Natural killer cell (primary cell): ENCODE results near the gene UAP1L1. TPM values are rescaled to one million over a fixed set of nuclear protein-coding genes. Genes with fewer than 3 reads are reported as not detected.

Source experiments
- ATAC-seq, 3 donors: fragments of 150-1000 bp in 2 of 3; fragments of 200-7000 bp in 1 of 3; cut with Tn5 transposase; 1 replicate in 1 of 3; 2 replicates in 2 of 3; pipeline ENCODE4 v1.10.0; 2021; ENCODE audit warnings: mild to moderate bottlenecking in 2 of 3, moderate library complexity in 2 of 3
- DNase-seq, 2 donors: peaks; one replicate each; pipeline versions ENCODE4 v3.0.0 to v3.0.0-alpha.2; 2013 to 2021; ENCODE audit warnings: mixed read lengths in 1 of 2
- H3K27ac ChIP-seq: one replicate; pipeline ENCODE4 v1.5.1; 2013; ENCODE audit warnings: mild to moderate bottlenecking, low read length
- H3K27me3 ChIP-seq: one replicate; pipeline ENCODE4 v1.6.1; 2013; ENCODE audit warnings: low read length; ENCODE audit not compliant: control insufficient read depth, insufficient read depth
- H3K36me3 ChIP-seq: one replicate; pipeline ENCODE4 v1.6.1; 2013; ENCODE audit warnings: low read length; ENCODE audit not compliant: control insufficient read depth, insufficient read depth
- H3K4me1 ChIP-seq: one replicate; pipeline ENCODE4 v1.6.1; 2013; ENCODE audit warnings: low read length; ENCODE audit not compliant: control insufficient read depth, insufficient read depth
- H3K4me3 ChIP-seq: one replicate; pipeline ENCODE4 v1.5.1; 2013; ENCODE audit warnings: low read length
- H3K9me3 ChIP-seq: one replicate; pipeline ENCODE4 v1.6.1; 2013; ENCODE audit warnings: low read length; ENCODE audit not compliant: control insufficient read depth, insufficient read depth
- H3K27ac Mint-ChIP-seq, 2 donors: one replicate each; pipeline ENCODE4 v1.8.0; 2022; ENCODE audit warnings: mild to moderate bottlenecking in 2 of 2, mixed read lengths in 2 of 2, moderate library complexity in 1 of 2
- H3K27me3 Mint-ChIP-seq, 2 donors: one replicate each; pipeline ENCODE4 v1.8.0; 2022; ENCODE audit warnings: low read depth in 2 of 2, mixed read lengths in 2 of 2
- H3K36me3 Mint-ChIP-seq: one replicate; pipeline ENCODE4 v1.8.0; 2022; ENCODE audit warnings: mixed read lengths
- H3K4me1 Mint-ChIP-seq, 2 donors: one replicate each; pipeline ENCODE4 v1.8.0; 2022; ENCODE audit warnings: mixed read lengths in 2 of 2
- H3K4me3 Mint-ChIP-seq: one replicate; pipeline ENCODE4 v1.8.0; 2022; ENCODE audit warnings: mild to moderate bottlenecking, moderate library complexity, mixed read lengths
- H3K9me3 Mint-ChIP-seq, 2 donors: one replicate each; pipeline ENCODE4 v1.8.0; 2022; ENCODE audit warnings: mixed read lengths in 2 of 2
- CTCF ChIP-seq: fragments of 200-600 bp; IDR thresholded peaks from one replicate; pipeline ENCODE4 v1.8.0; 2022; ENCODE audit warnings: antibody characterized with exemption
- WGBS: methylation state at CpG from one replicate; pipeline ENCODE4 v1.1.7; 2013; ENCODE audit warnings: missing lambda C conversion rate; ENCODE audit not compliant: insufficient coverage; 5-methylcytosine and 5-hydroxymethylcytosine counted together
- intact Hi-C: fragments of 100-400 bp; cut with micrococcal nuclease; formaldehyde crosslinking; loops from one replicate; pipeline ENCODE4 v1.14.2; 2022
- total RNA-seq, 4 donors: library from RNA; stranded (reverse); fragments of 120-200 nt in 1 of 4; gene quantifications; one replicate each; pipeline versions ENCODE4 v1.2.3 to v1.2.4, GENCODE V29; 2013 to 2022

UAP1L1 gene
- total RNA-seq, 3 donors from 2014 or later (not counting 1 experiment from before 2014, with no cell fraction given) = 10.5 to 25.8 (median 19.3) TPM

GRCh38 chr9:137030006-137030405 lies 47.3 kb upstream of the UAP1L1 start:
- Histone ChIP-seq H3K36me3 (no peaks in the 10 kb centered on the region), H3K9me3 (no peaks in the 10 kb centered on the region), H3K4me3 (peak overlapping the region; percentile 68), H3K27me3 (no peaks in the 10 kb centered on the region), H3K4me1 (peaks cover 92% of the 10 kb centered on the region), H3K27ac (peak overlapping the region; percentile 73)
- H3K36me3 Mint-ChIP-seq = no peaks in the 10 kb centered on the region
- DNase-seq (peak in 1 of 2 donors; percentile 44), ATAC-seq (no peak)
- no peaks in the 10 kb centered on the region for H3K27me3 Mint-ChIP-seq
- no peak for TF ChIP-seq CTCF
- H3K9me3 Mint-ChIP-seq = no peaks in the 10 kb centered on the region
- intact Hi-C loops = no loop called here
- 15% methylated on average over 15 of the region's 15 CpGs for WGBS
- peak overlapping the region; percentile 91 for H3K4me3 Mint-ChIP-seq
- peak overlapping the region; percentile 88 to 91 for H3K27ac Mint-ChIP-seq
- peaks cover 39 to 75% of the 10 kb centered on the region in 2 donors for H3K4me1 Mint-ChIP-seq

- H3K4me1 Mint-ChIP-seq = peaks cover 44 to 79% of the 10 kb centered on the region in 2 donors
- peak; percentile 56 to 67 for DNase-seq
- no peaks in the 10 kb centered on the region for H3K27me3 Mint-ChIP-seq
Observed at GRCh38 chr9:137030538-137031527, 46.5 kb upstream of the UAP1L1 start.

GRCh38 chr9:137031904-137032640 lies 45.2 kb upstream of the UAP1L1 start, which contains the start of gene FUT7:
TSS of gene FUT7 (minus strand) at chr9:137032088. CDS start at chr9:137031991, 97 bp downstream.
- DNase-seq (peak in 1 of 2 donors; percentile 63), ATAC-seq (no peak)
- intact Hi-C loops = no loop called here
- Mint-ChIP-seq H3K4me3 (peak within 1 kb of the TSS; percentile 85), H3K4me1 (peaks cover 39 to 67% of the 10 kb centered on the region in 2 donors), H3K9me3 (no peaks in the 10 kb centered on the region), H3K27ac (peak within 1 kb of the TSS; percentile 88 to 91), H3K36me3 (no peaks in the 10 kb centered on the region), H3K27me3 (no peaks in the 10 kb centered on the region)
- Histone ChIP-seq H3K4me3 (peak within 1 kb of the TSS; percentile 68), H3K27ac (peak within 1 kb of the TSS; percentile 73), H3K36me3 (no peaks in the 10 kb centered on the region), H3K27me3 (no peaks in the 10 kb centered on the region), H3K9me3 (no peaks in the 10 kb centered on the region), H3K4me1 (peaks cover 79% of the 10 kb centered on the region)
- TF ChIP-seq CTCF = no peak
- WGBS = 17% methylated on average over 16 of the region's 16 CpGs

More at GRCh38 chr9:137030538-137031527, 46.5 kb upstream of the UAP1L1 start:
- TF ChIP-seq CTCF = no peak
- no peaks in the 10 kb centered on the region for H3K9me3 ChIP-seq
- Mint-ChIP-seq H3K4me3 (peak overlapping the region; percentile 85), H3K36me3 (no peaks in the 10 kb centered on the region), H3K27ac (peak overlapping the region; percentile 88 to 91), H3K9me3 (no peaks in the 10 kb centered on the region)
- 46% methylated on average over 63 of the region's 65 CpGs for WGBS
- H3K36me3 ChIP-seq = no peaks in the 10 kb centered on the region
- H3K27ac ChIP-seq = peak overlapping the region; percentile 73
- H3K4me3 ChIP-seq = peak overlapping the region; percentile 68
- H3K27me3 ChIP-seq = no peaks in the 10 kb centered on the region
- intact Hi-C loops = no loop called here
- ATAC-seq = peak; percentile 4 to 23 (median 23)
- peaks cover 92% of the 10 kb centered on the region for H3K4me1 ChIP-seq
